ENCODE data around the gene MFSD1.

- TF ChIP-seq CTCF (IDR thresholded peaks at IDR 0.05) (no peak), POLR2AphosphoS5 (IDR thresholded peaks at IDR 0.05; ENCODE audit: insufficient read depth in 1 of 2, low read depth in 1 of 2) (no peak)
These were observed 20.7 kb upstream of the MFSD1 start for GRCh38 chr3:158781191-158781590.
